ENCODE measurements around the gene GRK4. TPM values are rescaled to one million over a fixed set of nuclear protein-coding genes. Genes with fewer than 3 reads are reported as not detected.
A peak's percentile ranks its signal among the peaks of the same experiment; 100 is the strongest.

GRK4 gene
- total RNA-seq, 1 experiment from 2014 or later, result 3.8 TPM

GRCh38 chr4:2991243-2991642 lies 27.9 kb downstream of the GRK4 start:
- no peak overlapping the region for H2AFZ ChIP-seq (ENCODE audit: low read length)
- H3K27ac ChIP-seq (ENCODE audit: low read length), result no peak overlapping the region
- H3K4me1 ChIP-seq (ENCODE audit: low read length), result no peaks in the 10 kb centered on the region
- H3K4me2 ChIP-seq (ENCODE audit: low read depth, low read length, poor library complexity, severe bottlenecking), result no peak overlapping the region
- no peak for DNase-seq
- peaks cover 2% of the 10 kb centered on the region; the same call in 1 of the 2 replicates for H3K9me3 ChIP-seq (ENCODE audit: low read length)
- H3K9me2 ChIP-seq (replicated peaks; ENCODE audit: insufficient read depth, low read length), result no peaks in the 10 kb centered on the region
- H4K20me1 ChIP-seq (ENCODE audit: insufficient read depth, low read depth, low read length), result no peaks in the 10 kb centered on the region
- no peak overlapping the region for H3K4me3 ChIP-seq (ENCODE audit: low read length)
- no peaks in the 10 kb centered on the region for H3K36me3 ChIP-seq (ENCODE audit: insufficient read depth, low read length)
- H3K79me2 ChIP-seq (ENCODE audit: low read length), result no peaks in the 10 kb centered on the region
- no peak overlapping the region for H3K9ac ChIP-seq (ENCODE audit: low read length)
- no peaks in the 10 kb centered on the region for H3K27me3 ChIP-seq (ENCODE audit: low read length)

DNA sequence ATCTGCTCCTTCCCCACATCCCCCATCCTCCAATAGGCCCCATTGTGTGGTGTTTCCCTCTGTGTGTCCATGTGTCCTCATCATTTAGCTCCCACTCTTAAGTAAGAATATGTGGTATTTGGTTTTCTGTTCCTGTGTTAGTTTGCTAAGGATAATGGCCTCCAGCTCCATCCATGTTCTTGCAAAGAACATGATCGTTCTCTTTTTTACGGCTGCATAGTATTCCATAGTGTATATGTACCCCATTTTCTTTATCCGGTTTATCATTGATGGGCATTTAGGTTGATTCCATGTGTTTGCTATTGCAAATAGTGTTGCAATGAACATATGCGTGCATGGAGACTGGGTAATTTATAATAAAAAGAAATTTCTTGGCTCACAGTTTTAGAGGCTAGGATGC lies 31.5 kb downstream of the GRK4 start:
- H3K4me3 ChIP-seq (ENCODE audit: low read length), result no peak overlapping the region
- H3K27me3 ChIP-seq (ENCODE audit: low read length), result no peaks in the 10 kb centered on the region
- H2AFZ ChIP-seq (ENCODE audit: low read length), result no peak overlapping the region
- no peaks in the 10 kb centered on the region for H3K79me2 ChIP-seq (ENCODE audit: low read length)
- H3K4me1 ChIP-seq (ENCODE audit: low read length), result peaks cover 4% of the 10 kb centered on the region; the same call in 1 of the 2 replicates
- H3K9me3 ChIP-seq (ENCODE audit: low read length), result no peaks in the 10 kb centered on the region
- H3K9ac ChIP-seq (ENCODE audit: low read length), result no peak overlapping the region
- no peaks in the 10 kb centered on the region for H3K36me3 ChIP-seq (ENCODE audit: insufficient read depth, low read length)
- H3K27ac ChIP-seq (ENCODE audit: low read length), result no peak overlapping the region
- DNase-seq, result no peak
- no peaks in the 10 kb centered on the region for H3K9me2 ChIP-seq (replicated peaks; ENCODE audit: insufficient read depth, low read length)
- no peaks in the 10 kb centered on the region for H4K20me1 ChIP-seq (ENCODE audit: insufficient read depth, low read depth, low read length)
- H3K4me2 ChIP-seq (ENCODE audit: low read depth, low read length, poor library complexity, severe bottlenecking), result no peak overlapping the region

DNA sequence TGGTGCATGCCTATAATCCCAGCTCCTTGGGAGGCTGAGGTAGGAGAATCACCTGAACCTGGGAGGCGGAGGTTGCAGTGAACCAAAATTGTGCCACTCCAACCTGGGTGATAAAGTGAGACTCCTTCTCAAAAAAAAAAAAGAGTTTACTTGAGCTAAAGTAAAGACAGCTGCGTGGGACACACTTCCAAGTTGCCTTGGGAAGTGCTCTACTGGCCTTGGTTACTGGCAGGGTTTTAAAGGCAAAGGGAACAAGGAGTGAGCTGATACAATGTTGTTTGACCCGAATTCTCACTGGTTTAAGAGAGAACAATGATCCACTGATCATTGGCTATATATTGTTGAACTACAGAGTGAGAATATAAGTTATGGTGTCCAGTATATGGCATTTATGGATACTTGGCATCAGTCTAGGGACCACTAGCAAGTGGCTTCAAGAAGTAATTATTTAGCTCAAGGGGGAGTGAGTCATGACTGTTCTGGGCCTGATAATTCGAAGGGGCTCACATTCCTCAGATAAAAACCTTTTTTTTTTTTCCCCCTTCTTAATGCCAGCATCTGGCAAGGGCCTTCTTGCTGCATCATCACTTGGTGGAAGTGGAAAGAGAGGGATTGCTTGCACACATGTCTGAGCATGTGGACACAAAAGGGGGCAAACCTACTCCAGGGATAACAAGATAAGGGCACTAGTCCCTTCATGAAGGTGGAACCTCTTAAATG lies 32.3 kb downstream of the GRK4 start:
- Histone ChIP-seq H3K4me1 (ENCODE audit: low read length) (peaks cover 5% of the 10 kb centered on the region; the same call in 1 of the 2 replicates), H2AFZ (ENCODE audit: low read length) (no peak overlapping the region), H3K4me2 (ENCODE audit: low read depth, low read length, poor library complexity, severe bottlenecking) (no peak overlapping the region), H3K79me2 (ENCODE audit: low read length) (no peaks in the 10 kb centered on the region), H3K27ac (ENCODE audit: low read length) (no peak overlapping the region), H3K9me2 (replicated peaks; ENCODE audit: insufficient read depth, low read length) (no peaks in the 10 kb centered on the region), H3K9me3 (ENCODE audit: low read length) (no peaks in the 10 kb centered on the region), H3K4me3 (ENCODE audit: low read length) (no peak overlapping the region), H3K9ac (ENCODE audit: low read length) (no peak overlapping the region), H3K27me3 (ENCODE audit: low read length) (no peaks in the 10 kb centered on the region), H3K36me3 (ENCODE audit: insufficient read depth, low read length) (no peaks in the 10 kb centered on the region), H4K20me1 (ENCODE audit: insufficient read depth, low read depth, low read length) (no peaks in the 10 kb centered on the region)
- no peak for DNase-seq

DNA sequence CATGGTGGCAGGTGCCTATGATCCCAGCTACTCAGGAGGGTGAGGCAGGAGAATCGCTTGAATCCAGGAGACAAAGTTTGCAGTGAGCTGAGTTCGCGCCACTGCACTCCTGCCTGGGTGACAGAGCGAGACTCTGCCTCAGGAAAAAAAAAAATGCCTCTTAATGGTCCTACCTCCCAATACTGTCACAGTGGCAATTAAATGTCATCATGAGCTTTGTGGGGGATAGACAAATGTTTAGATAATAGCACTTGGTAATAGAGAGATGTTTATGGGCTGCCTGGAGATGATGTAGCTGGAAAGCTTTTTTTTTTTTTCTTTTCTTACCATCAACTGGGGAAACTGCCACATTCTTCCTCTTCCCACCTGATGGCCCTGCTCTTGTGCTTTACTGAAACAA lies 33.0 kb downstream of the GRK4 start:
- H3K36me3 ChIP-seq (ENCODE audit: insufficient read depth, low read length), result no peaks in the 10 kb centered on the region
- H3K9ac ChIP-seq (ENCODE audit: low read length), result no peak overlapping the region
- no peaks in the 10 kb centered on the region for H4K20me1 ChIP-seq (ENCODE audit: insufficient read depth, low read depth, low read length)
- no peak overlapping the region for H3K4me2 ChIP-seq (ENCODE audit: low read depth, low read length, poor library complexity, severe bottlenecking)
- H3K9me2 ChIP-seq (replicated peaks; ENCODE audit: insufficient read depth, low read length), result no peaks in the 10 kb centered on the region
- H3K27ac ChIP-seq (ENCODE audit: low read length), result no peak overlapping the region
- H2AFZ ChIP-seq (ENCODE audit: low read length), result no peak overlapping the region
- H3K4me1 ChIP-seq (ENCODE audit: low read length), result peaks cover 5% of the 10 kb centered on the region; the same call in 1 of the 2 replicates
- H3K27me3 ChIP-seq (ENCODE audit: low read length), result no peaks in the 10 kb centered on the region
- no peak overlapping the region for H3K4me3 ChIP-seq (ENCODE audit: low read length)
- H3K79me2 ChIP-seq (ENCODE audit: low read length), result no peaks in the 10 kb centered on the region
- no peaks in the 10 kb centered on the region for H3K9me3 ChIP-seq (ENCODE audit: low read length)
- DNase-seq, result no peak

- no peak overlapping the region for H2AFZ ChIP-seq (ENCODE audit: low read length)
Measured at GRCh38 chr4:3007724-3008123, 44.4 kb downstream of the GRK4 start.

GRCh38 chr4:3009422-3009821 lies 46.1 kb downstream of the GRK4 start:
- Histone ChIP-seq H3K27ac (ENCODE audit: low read length) (no peak overlapping the region), H3K36me3 (ENCODE audit: insufficient read depth, low read length) (no peaks in the 10 kb centered on the region), H2AFZ (ENCODE audit: low read length) (no peak overlapping the region), H3K27me3 (ENCODE audit: low read length) (no peaks in the 10 kb centered on the region), H3K4me2 (ENCODE audit: low read depth, low read length, poor library complexity, severe bottlenecking) (no peak overlapping the region), H3K9me2 (replicated peaks; ENCODE audit: insufficient read depth, low read length) (no peaks in the 10 kb centered on the region), H3K79me2 (ENCODE audit: low read length) (no peaks in the 10 kb centered on the region), H3K9me3 (ENCODE audit: low read length) (no peaks in the 10 kb centered on the region), H3K4me1 (ENCODE audit: low read length) (no peaks in the 10 kb centered on the region), H3K9ac (ENCODE audit: low read length) (no peak overlapping the region), H3K4me3 (ENCODE audit: low read length) (no peak overlapping the region), H4K20me1 (ENCODE audit: insufficient read depth, low read depth, low read length) (no peaks in the 10 kb centered on the region)
- DNase-seq, result peak; percentile 78

More at GRCh38 chr4:3007724-3008123, 44.4 kb downstream of the GRK4 start:
- H4K20me1 ChIP-seq (ENCODE audit: insufficient read depth, low read depth, low read length), result no peaks in the 10 kb centered on the region
- no peak overlapping the region for H3K4me3 ChIP-seq (ENCODE audit: low read length)
- DNase-seq, result no peak
- no peaks in the 10 kb centered on the region for H3K79me2 ChIP-seq (ENCODE audit: low read length)
- no peaks in the 10 kb centered on the region for H3K9me3 ChIP-seq (ENCODE audit: low read length)
- H3K36me3 ChIP-seq (ENCODE audit: insufficient read depth, low read length), result no peaks in the 10 kb centered on the region
- no peaks in the 10 kb centered on the region for H3K27me3 ChIP-seq (ENCODE audit: low read length)
- no peak overlapping the region for H3K27ac ChIP-seq (ENCODE audit: low read length)
- no peaks in the 10 kb centered on the region for H3K4me1 ChIP-seq (ENCODE audit: low read length)
- no peak overlapping the region for H3K9ac ChIP-seq (ENCODE audit: low read length)
- H3K9me2 ChIP-seq (replicated peaks; ENCODE audit: insufficient read depth, low read length), result no peaks in the 10 kb centered on the region
- no peak overlapping the region for H3K4me2 ChIP-seq (ENCODE audit: low read depth, low read length, poor library complexity, severe bottlenecking)

DNA sequence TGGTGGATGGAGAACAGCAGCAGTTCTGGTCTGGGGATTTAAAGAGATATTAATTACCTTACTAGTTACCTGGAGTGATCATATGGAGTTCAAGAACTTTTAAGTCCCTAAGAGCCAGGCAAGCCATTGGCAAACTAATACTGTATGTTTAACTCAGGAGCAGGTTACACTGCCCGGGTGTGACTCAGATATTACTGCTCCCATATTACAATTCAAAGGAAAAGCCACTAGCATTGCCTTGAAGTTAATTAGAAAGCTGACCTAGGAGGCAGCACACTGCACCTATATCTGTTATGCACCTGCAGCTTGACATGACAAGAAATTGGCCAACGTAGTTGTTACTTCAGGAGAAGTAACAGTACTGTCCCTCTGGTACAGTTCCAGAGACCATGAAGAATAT lies 47.2 kb downstream of the GRK4 start:
- H3K4me1 ChIP-seq (ENCODE audit: low read length), result no peaks in the 10 kb centered on the region
- no peak overlapping the region for H3K9ac ChIP-seq (ENCODE audit: low read length)
- H3K4me3 ChIP-seq (ENCODE audit: low read length), result no peak overlapping the region
- no peaks in the 10 kb centered on the region for H3K9me3 ChIP-seq (ENCODE audit: low read length)
- H3K4me2 ChIP-seq (ENCODE audit: low read depth, low read length, poor library complexity, severe bottlenecking), result no peak overlapping the region
- no peaks in the 10 kb centered on the region for H3K9me2 ChIP-seq (replicated peaks; ENCODE audit: insufficient read depth, low read length)
- no peaks in the 10 kb centered on the region for H3K36me3 ChIP-seq (ENCODE audit: insufficient read depth, low read length)
- H3K27me3 ChIP-seq (ENCODE audit: low read length), result no peaks in the 10 kb centered on the region
- no peak for DNase-seq
- no peak overlapping the region for H2AFZ ChIP-seq (ENCODE audit: low read length)
- no peaks in the 10 kb centered on the region for H4K20me1 ChIP-seq (ENCODE audit: insufficient read depth, low read depth, low read length)
- no peak overlapping the region for H3K27ac ChIP-seq (ENCODE audit: low read length)
- no peaks in the 10 kb centered on the region for H3K79me2 ChIP-seq (ENCODE audit: low read length)

DNA sequence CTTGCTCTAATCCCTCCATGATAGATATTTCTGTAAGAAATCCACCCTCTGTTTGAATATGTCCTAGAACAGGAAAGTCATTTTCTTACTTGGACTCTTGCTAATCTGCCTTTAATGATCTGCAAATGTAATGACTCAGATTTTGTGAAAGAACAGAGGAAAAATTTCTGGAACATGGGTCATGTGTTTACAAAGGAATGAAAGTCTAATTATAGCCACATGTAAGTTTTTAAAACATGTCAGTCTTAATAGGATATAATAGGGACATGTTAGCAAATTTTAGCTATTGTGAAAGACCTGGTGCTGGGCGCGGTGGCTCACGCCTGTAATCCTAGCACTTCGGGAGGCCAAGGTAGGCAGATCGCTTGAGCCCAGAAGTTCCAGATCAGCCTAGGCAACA lies 47.6 kb downstream of the GRK4 start:
- Histone ChIP-seq H2AFZ (ENCODE audit: low read length) (no peak overlapping the region), H3K79me2 (ENCODE audit: low read length) (no peaks in the 10 kb centered on the region), H3K9ac (ENCODE audit: low read length) (no peak overlapping the region), H3K4me1 (ENCODE audit: low read length) (no peaks in the 10 kb centered on the region), H3K9me3 (ENCODE audit: low read length) (no peaks in the 10 kb centered on the region), H4K20me1 (ENCODE audit: insufficient read depth, low read depth, low read length) (no peaks in the 10 kb centered on the region), H3K27me3 (ENCODE audit: low read length) (no peaks in the 10 kb centered on the region), H3K27ac (ENCODE audit: low read length) (no peak overlapping the region), H3K9me2 (replicated peaks; ENCODE audit: insufficient read depth, low read length) (no peaks in the 10 kb centered on the region), H3K36me3 (ENCODE audit: insufficient read depth, low read length) (no peaks in the 10 kb centered on the region), H3K4me3 (ENCODE audit: low read length) (no peak overlapping the region), H3K4me2 (ENCODE audit: low read depth, low read length, poor library complexity, severe bottlenecking) (no peak overlapping the region)
- DNase-seq, result no peak
